Pancreas (tissue), 10 donors: Measurements from ENCODE around the gene TSSK2. TPM values are rescaled to one million over a fixed set of nuclear protein-coding genes. Genes with fewer than 3 reads are reported as not detected.

Experiments used
- ATAC-seq, 4 donors: fragments of 200-7000 bp; cut with Tn5 transposase; one replicate each; pipeline versions ENCODE4 v1.8.0 to v1.9.1; 2020; ENCODE audit warnings: mild to moderate bottlenecking in 4 of 4, moderate library complexity in 4 of 4
- DNase-seq, 6 donors: peaks; one replicate each; pipeline ENCODE4 v3.0.0-alpha.2; 2020
- FAIRE-seq: peaks from 2 replicates; lab custom pipeline; 2012; peaks lifted over from hg19 to GRCh38; lab: Jason Lieb, UNC
- H3K27ac ChIP-seq, 4 donors: fragments of 200-600 bp; sonication (generic); 1 replicate in 3 of 4; 2 replicates in 1 of 4; pipeline versions ENCODE4 v1.5.0 to v1.8.0; 2020
- H3K27me3 ChIP-seq, 4 donors: fragments of 200-600 bp; one replicate each; pipeline ENCODE4 v1.8.0; 2021
- H3K36me3 ChIP-seq, 3 donors: fragments of 200-600 bp; sonication (generic) in 1 of 3; one replicate each; pipeline versions ENCODE4 v1.5.0 to v1.8.0; 2020 to 2021
- H3K4me1 ChIP-seq, 3 donors: fragments of 200-600 bp; one replicate each; pipeline ENCODE4 v1.8.0; 2021
- H3K4me3 ChIP-seq, 4 donors: fragments of 200-600 bp; sonication (generic) in 2 of 4; one replicate each; pipeline versions ENCODE4 v1.5.0 to v1.8.0; 2020 to 2021
- H3K9me3 ChIP-seq, 4 donors: fragments of 200-600 bp; one replicate each; pipeline ENCODE4 v1.8.0; 2021
- WGBS, 2 donors: extraction: QIAGEN DNeasy Blood & Tissue Kit; methylation state at CpG; one replicate each; pipeline ENCODE4 v1.1.7; 2013; 5-methylcytosine and 5-hydroxymethylcytosine counted together
- intact Hi-C, 3 donors: fragments of 100-400 bp; cut with DNase I; formaldehyde crosslinking; loops; one replicate each; pipeline versions ENCODE4 v1.11.1 to v1.14.2; 2022
- polyA plus RNA-seq, 2 donors: library from polyadenylated mRNA; stranded (reverse); fragments of 200-250 nt; gene quantifications; one replicate each; pipeline ENCODE4 v1.2.3, GENCODE V29; 2013
- total RNA-seq, 6 donors: library from RNA; stranded (reverse); fragmentation: NEBNext Ultra II Directional in 4 of 6; extraction: Animal tissue kit (Norgen Biotek cat#: 25700) in 4 of 6; gene quantifications; one replicate each; pipeline versions ENCODE4 v1.2.1 to v1.2.4, GENCODE V29; 2021 to 2023
- TF ChIP-seq, protein P1 (sequence below), 4 donors: fragments of 200-600 bp; sonication (generic) in 3 of 4; IDR thresholded peaks; one replicate each; pipeline versions ENCODE4 v1.5.0 to v1.8.0; 2021; ENCODE audit warnings: antibody characterized with exemption in 4 of 4
- donor health status: healthy with polysubstance abuse.
- donor health status: DM: no; HTN: no; CAD: no; lungs with moderate emphysema.
- donor health status: DM: no; HTN: no; CAD: no.
- donor health status: control.
- donor health status: control.
- donor health status: Bipolar disorder and iron deficiency.
- donor health status: DM: yes; HTN: yes; CAD: no.
- donor health status: DM: no; HTN: no; CAD: no.
- donor health status: DM: no; HTN: no; CAD: no.
- donor health status: DM: yes; HTN: yes; CAD: no.

TSSK2 gene
- total and polyA plus RNA-seq, 8 donors = 0.08 to 0.31 (median 0.18) TPM; not detected in 4

DNA sequence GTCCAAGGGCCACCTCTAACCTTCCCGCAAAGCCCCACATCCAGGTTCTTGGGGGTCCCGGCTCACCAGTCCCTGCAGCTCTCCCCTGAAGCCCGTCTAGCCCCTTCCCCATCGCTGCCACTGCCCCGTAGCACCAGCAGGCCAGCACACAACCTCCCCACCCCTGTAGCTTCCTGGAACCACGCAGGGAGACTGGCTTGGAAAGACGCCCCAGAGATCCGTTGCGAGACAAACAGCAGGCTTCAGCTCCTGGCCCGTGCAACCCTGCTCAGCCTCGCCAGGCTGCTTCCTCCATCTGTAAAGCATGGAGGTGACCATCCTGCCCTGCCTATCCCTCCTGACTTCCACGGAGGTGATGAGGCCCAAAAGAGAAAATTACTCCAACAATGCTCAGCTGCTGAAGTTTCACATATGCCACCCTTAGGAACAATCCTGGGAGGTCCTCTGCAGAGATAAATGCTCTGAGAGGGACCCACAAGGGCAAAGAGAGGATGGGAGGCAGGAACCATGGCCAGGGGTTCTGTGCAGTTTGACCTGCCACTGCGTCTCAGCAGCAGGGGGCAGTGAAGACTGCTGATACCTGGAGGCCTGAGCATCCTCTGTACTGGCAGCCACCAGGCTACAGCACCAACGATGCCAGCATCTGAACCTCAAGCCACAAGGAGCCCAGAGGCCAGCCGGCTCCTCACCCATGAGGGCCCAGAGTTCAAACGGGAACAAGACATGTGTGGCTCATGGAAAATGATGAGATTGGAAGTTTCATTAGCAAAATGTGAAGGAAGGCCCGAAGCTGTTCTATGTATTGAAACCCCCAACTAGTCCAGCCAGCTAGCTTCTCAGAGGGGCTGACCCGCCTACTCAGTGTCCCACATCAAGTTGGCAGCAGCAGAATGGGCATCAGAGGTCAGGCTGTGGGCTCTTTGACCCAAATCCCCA, 25.0 kb upstream of the TSSK2 start:
- WGBS, 2 donors = 55 to 60% methylated on average over 18 of the region's 18 CpGs
- DNase-seq (peak in 2 of 6 donors; percentile 35 to 56), FAIRE-seq (no peak), ATAC-seq (peak in 2 of 4 donors; percentile 15 to 35)
- Histone ChIP-seq H3K4me3 (no peak overlapping the region), H3K4me1 (peaks cover 22 to 42% (median 40%) of the 10 kb centered on the region in 3 donors), H3K27ac (peak overlapping the region in 3 of 4 donors; percentile 14 to 50 (median 18)), H3K27me3 (no peaks in the 10 kb centered on the region), H3K9me3 (no peaks in the 10 kb centered on the region), H3K36me3 (no peaks in the 10 kb centered on the region)
- TF ChIP-seq, protein P1, sequence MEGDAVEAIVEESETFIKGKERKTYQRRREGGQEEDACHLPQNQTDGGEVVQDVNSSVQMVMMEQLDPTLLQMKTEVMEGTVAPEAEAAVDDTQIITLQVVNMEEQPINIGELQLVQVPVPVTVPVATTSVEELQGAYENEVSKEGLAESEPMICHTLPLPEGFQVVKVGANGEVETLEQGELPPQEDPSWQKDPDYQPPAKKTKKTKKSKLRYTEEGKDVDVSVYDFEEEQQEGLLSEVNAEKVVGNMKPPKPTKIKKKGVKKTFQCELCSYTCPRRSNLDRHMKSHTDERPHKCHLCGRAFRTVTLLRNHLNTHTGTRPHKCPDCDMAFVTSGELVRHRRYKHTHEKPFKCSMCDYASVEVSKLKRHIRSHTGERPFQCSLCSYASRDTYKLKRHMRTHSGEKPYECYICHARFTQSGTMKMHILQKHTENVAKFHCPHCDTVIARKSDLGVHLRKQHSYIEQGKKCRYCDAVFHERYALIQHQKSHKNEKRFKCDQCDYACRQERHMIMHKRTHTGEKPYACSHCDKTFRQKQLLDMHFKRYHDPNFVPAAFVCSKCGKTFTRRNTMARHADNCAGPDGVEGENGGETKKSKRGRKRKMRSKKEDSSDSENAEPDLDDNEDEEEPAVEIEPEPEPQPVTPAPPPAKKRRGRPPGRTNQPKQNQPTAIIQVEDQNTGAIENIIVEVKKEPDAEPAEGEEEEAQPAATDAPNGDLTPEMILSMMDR (IDR thresholded peaks at IDR 0.05) = no peak
- intact Hi-C loops = no loop called here

DNA sequence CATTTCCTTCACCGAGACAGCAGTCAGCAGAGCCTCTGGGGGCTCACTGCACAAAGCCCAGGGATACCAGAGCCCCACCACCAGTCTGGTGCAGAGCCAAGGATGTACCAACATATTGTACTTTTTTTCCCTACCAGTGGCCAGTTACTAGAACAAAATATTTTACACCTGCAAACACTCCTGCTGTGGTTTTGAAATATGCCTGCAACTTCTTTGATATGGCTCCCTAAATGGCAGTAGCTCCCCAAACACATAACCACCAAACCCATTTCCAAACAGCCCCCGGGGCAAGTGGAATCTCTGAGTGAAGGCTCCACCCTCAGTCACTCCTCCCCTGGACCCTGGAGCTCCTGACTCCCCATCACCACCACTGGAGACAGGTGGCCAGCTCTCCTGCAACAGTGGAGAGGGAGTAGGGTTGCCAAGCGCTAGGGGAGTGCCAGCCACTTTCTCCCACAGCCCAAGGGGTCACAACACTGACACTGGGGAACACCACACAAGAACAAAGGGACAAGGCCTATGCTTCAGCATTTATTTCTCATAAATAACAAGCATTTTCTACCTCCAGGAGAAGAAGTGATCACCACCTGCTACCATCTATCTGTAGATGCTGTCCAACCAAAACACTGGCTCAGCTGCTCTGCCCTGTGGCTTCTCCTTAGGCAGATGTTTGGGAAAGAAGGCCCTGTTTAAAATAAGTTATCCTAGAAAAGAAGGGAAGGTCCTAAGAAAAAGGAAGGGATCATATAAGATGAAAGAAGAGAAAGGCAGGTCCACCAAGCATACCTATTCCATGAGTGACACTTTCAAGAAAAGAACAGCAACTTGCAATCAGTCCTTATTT, 24.0 kb upstream of the TSSK2 start:
- Histone ChIP-seq H3K36me3 (no peaks in the 10 kb centered on the region), H3K27me3 (no peaks in the 10 kb centered on the region), H3K4me3 (no peak overlapping the region), H3K4me1 (peaks cover 22 to 42% (median 40%) of the 10 kb centered on the region in 3 donors), H3K27ac (no peak overlapping the region), H3K9me3 (no peaks in the 10 kb centered on the region)
- WGBS, 2 donors = 79 to 81% methylated on average over 3 of the region's 3 CpGs
- ATAC-seq (no peak), DNase-seq (peak in 1 of 6 donors; percentile 45), FAIRE-seq (no peak)
- TF ChIP-seq, protein P1 (IDR thresholded peaks at IDR 0.05) = no peak
- intact Hi-C loops = no loop called here

DNA sequence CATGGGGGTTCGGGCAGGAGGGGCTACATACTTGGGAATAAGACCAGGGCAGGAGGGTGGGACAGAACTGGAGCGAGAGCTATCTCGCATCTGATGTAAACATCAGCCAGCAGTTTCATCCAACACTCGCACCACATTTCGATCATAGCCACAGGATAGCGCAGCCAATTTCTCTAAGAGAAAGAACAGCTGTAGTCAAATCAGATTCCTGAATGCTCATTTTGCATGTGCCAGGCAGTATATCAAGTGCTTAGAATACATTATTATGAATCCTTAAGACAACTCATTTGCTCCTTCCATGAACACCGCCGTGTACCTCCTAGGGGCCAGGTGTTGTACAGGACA, 23.4 kb upstream of the TSSK2 start:
- FAIRE-seq (no peak), ATAC-seq (no peak), DNase-seq (peak in 1 of 6 donors; percentile 16)
- no peak overlapping the region for H3K4me3 ChIP-seq
- TF ChIP-seq, protein P1 (IDR thresholded peaks at IDR 0.05) = no peak
- no peaks in the 10 kb centered on the region for H3K9me3 ChIP-seq
- H3K27ac ChIP-seq = no peak overlapping the region
- WGBS, 2 donors = 59 to 63% methylated on average over 8 of the region's 8 CpGs
- no peaks in the 10 kb centered on the region for H3K27me3 ChIP-seq
- H3K4me1 ChIP-seq = peaks cover 22 to 42% (median 40%) of the 10 kb centered on the region in 3 donors
- no peaks in the 10 kb centered on the region for H3K36me3 ChIP-seq
- intact Hi-C loops = no loop called here

DNA sequence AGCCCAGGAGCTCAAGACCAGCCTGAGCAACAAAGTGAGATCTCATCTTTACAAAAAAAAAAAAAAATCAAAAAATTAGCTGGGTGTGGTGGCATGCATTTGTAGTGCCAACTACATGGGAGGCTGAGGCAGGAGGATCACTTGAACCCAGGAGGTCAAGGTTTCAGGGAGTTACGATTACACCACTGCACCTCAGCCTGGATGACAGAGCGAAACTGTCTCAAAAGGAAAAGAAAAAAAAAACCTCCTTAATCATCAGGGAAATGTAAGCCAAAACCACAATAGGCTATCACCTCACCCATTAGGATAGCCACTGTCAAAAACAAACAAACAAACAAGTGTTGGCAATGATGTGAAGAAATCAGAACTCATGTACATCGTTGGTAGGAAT, 22.3 kb upstream of the TSSK2 start:
- WGBS, 2 donors = 65 to 80% methylated on average over 3 of the region's 3 CpGs
- peak overlapping the region in 2 of 4 donors; percentile 49 to 63 for H3K27ac ChIP-seq
- H3K36me3 ChIP-seq = no peaks in the 10 kb centered on the region
- ATAC-seq = no peak
- no peak for FAIRE-seq
- no peak for DNase-seq
- intact Hi-C loops = no loop called here
- H3K4me3 ChIP-seq = no peak overlapping the region
- peaks cover 20 to 35% (median 34%) of the 10 kb centered on the region in 3 donors for H3K4me1 ChIP-seq
- no peaks in the 10 kb centered on the region for H3K27me3 ChIP-seq
- TF ChIP-seq, protein P1 (IDR thresholded peaks at IDR 0.05) = no peak
- H3K9me3 ChIP-seq = no peaks in the 10 kb centered on the region
